HCT116 (cell line): ENCODE data around the gene SKI. TPM values are rescaled to one million over a fixed set of nuclear protein-coding genes. Genes with fewer than 3 reads are reported as not detected.

Experiments
- ATAC-seq: fragments of 200-7000 bp; cut with Tn5 transposase; 2 replicates; pipeline ENCODE4 v1.9.1; 2020; ENCODE audit warnings: mild to moderate bottlenecking, moderate library complexity
- BruUV-seq: library from RNA; stranded (reverse); fragments of 400-500 nt; replicated peaks from 2 replicates; lab custom pipeline; 2021; lab: Mats Ljungman, UMichigan
- CTCF ChIA-PET: fragments of 300-600 bp; sonication (Branson Sonifier 250); formaldehyde crosslinking; loops from one replicate; lab custom pipeline; 2021; ENCODE audit warnings: antibody characterized with exemption; lab: Charles Lee
- POLR2A ChIA-PET: fragments of 300-600, 350-600 bp; sonication (Branson Sonifier 250); formaldehyde crosslinking; loops from one replicate; lab custom pipeline; 2021; ENCODE audit warnings: antibody characterized with exemption; lab: Charles Lee
- RAD21 ChIA-PET, 2 experiments: fragments of 300-600 bp; sonication (Branson Sonifier 250); formaldehyde crosslinking; loops; one replicate each; lab custom pipeline; 2023; ENCODE audit warnings: low total read pairs in 2 of 2; ENCODE audit not compliant: uncharacterized antibody in 2 of 2, unreplicated experiment in 2 of 2, low non-redundant PET in 1 of 2; lab: Charles Lee
- DNase-seq: peaks from one replicate; pipeline ENCODE4 v3.0.0-alpha.2; 2010; ENCODE audit warnings: low read depth, low spot score
- H2AFZ ChIP-seq: fragments of 200-600 bp; shearing (Covaris generic), sonication (generic); 2 replicates; pipeline ENCODE4 v1.6.1; 2017; ENCODE audit warnings: low read depth, mixed run types, mixed read lengths, antibody characterized with exemption, low read length; ENCODE audit not compliant: poor library complexity, severe bottlenecking
- H3K27ac ChIP-seq: 2 replicates; pipeline ENCODE4 v1.5.1; 2012; ENCODE audit warnings: low read depth, low read length
- H3K27me3 ChIP-seq: fragments of 200-600 bp; sonication (generic); 2 replicates; pipeline ENCODE4 v1.6.1; 2016; ENCODE audit warnings: mixed run types, low read length, mixed read lengths; ENCODE audit not compliant: insufficient read depth
- H3K36me3 ChIP-seq, 2 experiments: fragments of 200-500 bp in 1 of 2; fragments of 200-600 bp in 1 of 2; sonication (Bioruptor generic) in 1 of 2; sonication (generic) in 1 of 2; 2 replicates each; pipeline versions ENCODE4 v1.5.1 to v1.6.1; 2014 to 2016; ENCODE audit warnings: low read length in 2 of 2, inconsistent platforms in 1 of 2, mixed read lengths in 1 of 2, mixed run types in 1 of 2; ENCODE audit not compliant: insufficient read depth in 2 of 2, control insufficient read depth in 1 of 2
- H3K4me1 ChIP-seq, 2 experiments: fragments of 200-600 bp in 1 of 2; sonication (generic) in 1 of 2; 2 replicates each; pipeline versions ENCODE4 v1.5.1 to v1.6.1; 2012 to 2017; ENCODE audit warnings: low read length in 2 of 2, inconsistent platforms in 1 of 2, mild to moderate bottlenecking in 1 of 2, mixed read lengths in 1 of 2, mixed run types in 1 of 2, moderate library complexity in 1 of 2; ENCODE audit not compliant: insufficient read depth in 2 of 2, control insufficient read depth in 1 of 2
- H3K4me2 ChIP-seq: fragments of 200-600 bp; sonication (generic); 2 replicates; pipeline ENCODE4 v1.6.1; 2017; ENCODE audit warnings: mixed run types, low read length, mixed read lengths
- H3K4me3 ChIP-seq, 2 experiments: fragments of 200-600 bp in 1 of 2; sonication (generic) in 1 of 2; replicated peaks in 1 of 2; 2 replicates each; pipeline ENCODE4 v1.5.1; 2011 to 2016; ENCODE audit warnings: low read length in 2 of 2, control low read depth in 1 of 2, low read depth in 1 of 2, mild to moderate bottlenecking in 1 of 2, mixed read lengths in 1 of 2, mixed run types in 1 of 2
- H3K79me2 ChIP-seq: fragments of 200-600 bp; sonication (generic); 2 replicates; pipeline ENCODE4 v1.6.1; 2017; ENCODE audit warnings: mild to moderate bottlenecking, mixed run types, low read length, moderate library complexity, mixed read lengths; ENCODE audit not compliant: insufficient read depth
- H3K9ac ChIP-seq: fragments of 200-600 bp; sonication (generic); 2 replicates; pipeline ENCODE4 v1.6.1; 2016; ENCODE audit warnings: low read length, mixed read lengths
- H3K9me2 ChIP-seq: fragments of 200-600 bp; sonication (generic), shearing (Covaris generic); 2 replicates; pipeline ENCODE4 v1.6.1; 2017; ENCODE audit warnings: mixed run types, mild to moderate bottlenecking, moderate library complexity; ENCODE audit not compliant: insufficient read depth
- H3K9me3 ChIP-seq, 2 experiments: fragments of 200-500 bp in 1 of 2; fragments of 200-600 bp in 1 of 2; sonication (Bioruptor generic) in 1 of 2; sonication (generic) in 1 of 2; 2 replicates each; pipeline ENCODE4 v1.6.1; 2014 to 2017; ENCODE audit warnings: low read length in 2 of 2, mixed read lengths in 2 of 2, inconsistent platforms in 1 of 2, low read depth in 1 of 2, mild to moderate bottlenecking in 1 of 2, mixed run types in 1 of 2, moderate library complexity in 1 of 2; ENCODE audit not compliant: control insufficient read depth in 1 of 2, insufficient read depth in 1 of 2
- H4K20me1 ChIP-seq: fragments of 200-600 bp; sonication (generic), shearing (Covaris generic); 2 replicates; pipeline ENCODE4 v1.6.1; 2017; ENCODE audit warnings: mixed run types, mild to moderate bottlenecking, moderate library complexity; ENCODE audit not compliant: insufficient read depth
- ATF3 ChIP-seq: IDR thresholded peaks from 2 replicates; pipeline ENCODE4 v1.6.1; 2012
- CEBPB ChIP-seq: IDR thresholded peaks from 2 replicates; pipeline ENCODE4 v1.6.1; 2012; ENCODE audit warnings: low read depth
- EGR1 ChIP-seq: IDR thresholded peaks from 2 replicates; pipeline ENCODE4 v1.6.1; 2012; ENCODE audit warnings: low read depth
- EZH2 ChIP-seq: fragments of 200-600 bp; sonication (generic); IDR thresholded peaks from 2 replicates; pipeline ENCODE4 v1.6.1; 2017; ENCODE audit warnings: antibody characterized with exemption, mixed run types
- EZH2phosphoT487 ChIP-seq: fragments of 200-600 bp; IDR thresholded peaks from 2 replicates; pipeline ENCODE4 v1.6.1; 2018; ENCODE audit warnings: antibody characterized with exemption, borderline replicate concordance
- FOSL1 ChIP-seq: IDR thresholded peaks from 2 replicates; pipeline ENCODE4 v1.6.1; 2012; ENCODE audit warnings: low read depth
- JUND ChIP-seq: IDR thresholded peaks from 2 replicates; pipeline ENCODE4 v1.6.1; 2012
- POLR2AphosphoS5 ChIP-seq: IDR thresholded peaks from 2 replicates; pipeline ENCODE4 v1.6.1; 2011; ENCODE audit warnings: mild to moderate bottlenecking, low read depth, low read length, moderate library complexity
- RAD21 ChIP-seq: IDR thresholded peaks from 2 replicates; pipeline ENCODE4 v1.6.1; 2012; ENCODE audit warnings: low read depth, mild to moderate bottlenecking
- SIN3A ChIP-seq: IDR thresholded peaks from 2 replicates; pipeline ENCODE4 v1.6.1; 2012; ENCODE audit warnings: low read depth
- SP1 ChIP-seq: IDR thresholded peaks from 2 replicates; pipeline ENCODE4 v1.6.1; 2012; ENCODE audit warnings: low read depth
- SRF ChIP-seq: IDR thresholded peaks from 2 replicates; pipeline ENCODE4 v1.6.1; 2012; ENCODE audit warnings: low read depth
- TCF7L2 ChIP-seq: IDR thresholded peaks from 2 replicates; pipeline ENCODE4 v1.7.0; 2011; ENCODE audit warnings: borderline replicate concordance, inconsistent platforms; ENCODE audit not compliant: insufficient read depth, insufficient read length; ENCODE audit errors: extremely low read depth
- YY1 ChIP-seq: IDR thresholded peaks from 2 replicates; pipeline ENCODE4 v1.6.1; 2011; ENCODE audit warnings: low read length, low read depth, moderate library complexity, mild to moderate bottlenecking; ENCODE audit not compliant: insufficient replicate concordance; ENCODE audit errors: extremely low read depth
- ZFX ChIP-seq: fragments of 450-650 bp; IDR thresholded peaks from 2 replicates; pipeline ENCODE4 v1.6.1; 2017
- ZNF274 ChIP-seq: fragments of 200-500 bp; sonication (Bioruptor generic); IDR thresholded peaks from 2 replicates; pipeline ENCODE4 v1.6.1; 2014; ENCODE audit warnings: mild to moderate bottlenecking, low read depth, low read length, inconsistent platforms
- intact Hi-C: fragments of 100-400 bp; cut with micrococcal nuclease; formaldehyde crosslinking; loops from 2 replicates; pipeline ENCODE4 v1.10.0; 2022
- total RNA-seq: library from RNA; stranded (reverse); gene quantifications from one replicate; pipeline ENCODE4 v1.2.1, GENCODE V29; 2021; ENCODE audit not compliant: unreplicated experiment
- TF ChIP-seq, protein P1 (sequence below): IDR thresholded peaks from 2 replicates; pipeline ENCODE4 v1.6.1; 2012
- TF ChIP-seq, protein P2 (sequence below): IDR thresholded peaks from 2 replicates; pipeline ENCODE4 v1.6.1; 2011; ENCODE audit warnings: mild to moderate bottlenecking, low read length, moderate library complexity; ENCODE audit not compliant: insufficient replicate concordance; ENCODE audit errors: extremely low read depth

Gene SKI
- total RNA-seq, 1 experiment from 2014 or later, result 56.2 TPM

DNA sequence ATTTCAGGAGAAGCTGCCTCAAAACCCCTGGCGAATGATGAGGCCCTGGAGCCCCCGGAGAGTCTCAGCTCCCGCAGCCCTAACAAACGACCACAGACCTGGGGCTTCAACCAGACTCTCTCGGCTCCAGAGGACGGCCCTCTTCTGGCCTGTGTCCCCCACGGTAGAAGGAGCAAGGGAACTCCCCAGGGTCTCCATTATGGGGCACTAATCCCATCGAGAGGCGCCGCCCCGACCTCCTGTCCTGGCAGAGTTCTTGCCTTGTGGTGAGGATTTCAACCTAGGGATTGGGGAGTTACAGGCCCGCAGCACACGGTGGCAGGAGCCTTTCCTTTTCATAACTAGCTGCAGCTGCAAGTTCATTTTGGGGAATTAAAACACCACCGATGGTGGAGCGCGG lies 39.8 kb upstream of the SKI start:
- Histone ChIP-seq H3K4me1 (peaks cover 13 to 28% of the 10 kb centered on the region in 2 experiments), H3K9me3 (no peaks in the 10 kb centered on the region), H3K4me2 (no peak overlapping the region), H3K79me2 (peaks cover 8% of the 10 kb centered on the region), H3K9me2 (no peaks in the 10 kb centered on the region), H3K27me3 (no peaks in the 10 kb centered on the region), H3K4me3 (no peak overlapping the region), H3K27ac (no peak overlapping the region), H4K20me1 (no peaks in the 10 kb centered on the region), H3K9ac (no peak overlapping the region), H2AFZ (no peak overlapping the region), H3K36me3 (0 out of 4 replicates have a peak, but pooled peaks cover 0 to 3% of the 10 kb centered on the region in 2 experiments)
- ChIA-PET POLR2A (no interaction called here), CTCF (interaction anchor here (1.2 kb wide), 1 partner anchor 48 kb away, joined by 4 read pairs; no protein-coding TSS in a partner anchor), RAD21 (no interaction called here)
- no TSS peak for BruUV-seq
- TF ChIP-seq EZH2 (no peak), TCF7L2 (no peak), SIN3A (no peak), SRF (no peak), EZH2phosphoT487 (no peak), CEBPB (no peak), ZNF274 (no peak), ATF3 (no peak), RAD21 (no peak), POLR2AphosphoS5 (no peak), YY1 (no peak), FOSL1 (no peak), ZFX (no peak), EGR1 (no peak), SP1 (no peak), JUND (no peak)
- TF ChIP-seq, protein P1, sequence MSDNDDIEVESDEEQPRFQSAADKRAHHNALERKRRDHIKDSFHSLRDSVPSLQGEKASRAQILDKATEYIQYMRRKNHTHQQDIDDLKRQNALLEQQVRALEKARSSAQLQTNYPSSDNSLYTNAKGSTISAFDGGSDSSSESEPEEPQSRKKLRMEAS, result no peak
- TF ChIP-seq, protein P2, sequence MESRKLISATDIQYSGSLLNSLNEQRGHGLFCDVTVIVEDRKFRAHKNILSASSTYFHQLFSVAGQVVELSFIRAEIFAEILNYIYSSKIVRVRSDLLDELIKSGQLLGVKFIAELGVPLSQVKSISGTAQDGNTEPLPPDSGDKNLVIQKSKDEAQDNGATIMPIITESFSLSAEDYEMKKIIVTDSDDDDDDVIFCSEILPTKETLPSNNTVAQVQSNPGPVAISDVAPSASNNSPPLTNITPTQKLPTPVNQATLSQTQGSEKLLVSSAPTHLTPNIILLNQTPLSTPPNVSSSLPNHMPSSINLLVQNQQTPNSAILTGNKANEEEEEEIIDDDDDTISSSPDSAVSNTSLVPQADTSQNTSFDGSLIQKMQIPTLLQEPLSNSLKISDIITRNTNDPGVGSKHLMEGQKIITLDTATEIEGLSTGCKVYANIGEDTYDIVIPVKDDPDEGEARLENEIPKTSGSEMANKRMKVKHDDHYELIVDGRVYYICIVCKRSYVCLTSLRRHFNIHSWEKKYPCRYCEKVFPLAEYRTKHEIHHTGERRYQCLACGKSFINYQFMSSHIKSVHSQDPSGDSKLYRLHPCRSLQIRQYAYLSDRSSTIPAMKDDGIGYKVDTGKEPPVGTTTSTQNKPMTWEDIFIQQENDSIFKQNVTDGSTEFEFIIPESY, result no peak
- DNase-seq, result no peak
- ATAC-seq, result no peak
- intact Hi-C loops, result no loop called here
